Measurements from ENCODE around the gene EFHC1. TPM values are rescaled to one million over a fixed set of nuclear protein-coding genes. Genes with fewer than 3 reads are reported as not detected.

Gene EFHC1
- polyA plus RNA-seq, 1 donor from 2014 or later = 173 TPM

- no peaks in the 10 kb centered on the region for H3K9me2 ChIP-seq (ENCODE audit: insufficient read depth, low read length)
- no peaks in the 10 kb centered on the region for H3K27me3 ChIP-seq (ENCODE audit: insufficient read depth, low read depth, low read length)
- no peak overlapping the region for H2AFZ ChIP-seq (ENCODE audit: low read depth, low read length)
- no peak overlapping the region for H3K27ac ChIP-seq (ENCODE audit: low read length)
- no peaks in the 10 kb centered on the region for H3K79me2 ChIP-seq (replicated peaks; ENCODE audit: insufficient read depth, low read length)
- H3F3A ChIP-seq (ENCODE audit: insufficient read depth, low read length, poor library complexity, severe bottlenecking) = no peaks in the 10 kb centered on the region
- H3K36me3 ChIP-seq (ENCODE audit: insufficient read depth, low read length) = no peaks in the 10 kb centered on the region
- H3K4me2 ChIP-seq (ENCODE audit: low read length) = no peak overlapping the region
- H3K9me3 ChIP-seq (ENCODE audit: low read length) = no peaks in the 10 kb centered on the region
- no peak for TF ChIP-seq RAD21 (conservative IDR thresholded peaks at IDR 0.05)
- TF ChIP-seq CTCF (IDR thresholded peaks at IDR 0.05; ENCODE audit: poor library complexity, severe bottlenecking) = no peak
- no peak for TF ChIP-seq TAF1 (IDR thresholded peaks at IDR 0.05; ENCODE audit: low read depth)
- TF ChIP-seq EP300 (conservative IDR thresholded peaks at IDR 0.05; ENCODE audit: poor library complexity, severe bottlenecking) = no peak
- TF ChIP-seq MXI1 (conservative IDR thresholded peaks at IDR 0.05; ENCODE audit: poor library complexity, severe bottlenecking) = no peak
- no peaks in the 10 kb centered on the region for H4K20me1 ChIP-seq (ENCODE audit: insufficient read depth)
- no peak overlapping the region for H3K9ac ChIP-seq (ENCODE audit: low read length)
- H3K4me3 ChIP-seq (ENCODE audit: low read length) = no peak overlapping the region
Measured at GRCh38 chr6:52513896-52514295, 93.8 kb downstream of the EFHC1 start.

GRCh38 chr6:52514514-52514913, 94.4 kb downstream of the EFHC1 start:
- Histone ChIP-seq H4K20me1 (ENCODE audit: insufficient read depth) (no peaks in the 10 kb centered on the region), H3K9me3 (ENCODE audit: low read length) (no peaks in the 10 kb centered on the region), H2AFZ (ENCODE audit: low read depth, low read length) (no peak overlapping the region), H3K4me2 (ENCODE audit: low read length) (no peak overlapping the region), H3K79me2 (replicated peaks; ENCODE audit: insufficient read depth, low read length) (no peaks in the 10 kb centered on the region), H3K4me3 (ENCODE audit: low read length) (no peak overlapping the region), H3K27ac (ENCODE audit: low read length) (no peak overlapping the region), H3K36me3 (ENCODE audit: insufficient read depth, low read length) (no peaks in the 10 kb centered on the region), H3F3A (ENCODE audit: insufficient read depth, low read length, poor library complexity, severe bottlenecking) (no peaks in the 10 kb centered on the region), H3K9me2 (ENCODE audit: insufficient read depth, low read length) (no peaks in the 10 kb centered on the region), H3K27me3 (ENCODE audit: insufficient read depth, low read depth, low read length) (no peaks in the 10 kb centered on the region), H3K9ac (ENCODE audit: low read length) (no peak overlapping the region)
- TF ChIP-seq TAF1 (IDR thresholded peaks at IDR 0.05; ENCODE audit: low read depth) (no peak), CTCF (IDR thresholded peaks at IDR 0.05; ENCODE audit: poor library complexity, severe bottlenecking) (no peak), REST (IDR thresholded peaks at IDR 0.05; ENCODE audit: borderline replicate concordance) (no peak), EZH2 (IDR thresholded peaks at IDR 0.05; ENCODE audit: borderline replicate concordance, insufficient read depth, low read length, poor library complexity, severe bottlenecking) (no peak), SMC3 (conservative IDR thresholded peaks at IDR 0.05; ENCODE audit: poor library complexity) (no peak), RAD21 (conservative IDR thresholded peaks at IDR 0.05) (no peak), MXI1 (conservative IDR thresholded peaks at IDR 0.05; ENCODE audit: poor library complexity, severe bottlenecking) (no peak), EP300 (conservative IDR thresholded peaks at IDR 0.05; ENCODE audit: poor library complexity, severe bottlenecking) (no peak), POLR2AphosphoS5 (IDR thresholded peaks at IDR 0.05) (no peak)

Data from neural cell (in vitro differentiated cells).